ENCODE data around the gene PRSS57. TPM values are rescaled to one million over a fixed set of nuclear protein-coding genes. Genes with fewer than 3 reads are reported as not detected.
"Not testable (repeated sequence)": the region's sequence is repeated elsewhere in the genome, so short reads cannot be mapped to it uniquely, and the experiment has no call there.

PRSS57 gene
- total RNA-seq, 1 experiment from 2014 or later = not detected

GRCh38 chr19:699885-700284 lies 4.6 kb upstream of the PRSS57 start:
- H3K4me2 ChIP-seq (ENCODE audit: low read length); H3F3A ChIP-seq (ENCODE audit: low read length, unreplicated experiment); H3K27ac ChIP-seq (ENCODE audit: low read length); H3K9me2 ChIP-seq (replicated peaks; ENCODE audit: low read length); H3K36me3 ChIP-seq (ENCODE audit: low read depth, low read length); H3K4me3 ChIP-seq (ENCODE audit: low read length); H2AFZ ChIP-seq (ENCODE audit: low read length); H3K9ac ChIP-seq (ENCODE audit: low read length); H4K20me1 ChIP-seq (ENCODE audit: low read length); H3K4me1 ChIP-seq (ENCODE audit: insufficient read depth, low read length); H3K9me3 ChIP-seq (ENCODE audit: low read length); ATAC-seq; H3K27me3 ChIP-seq (ENCODE audit: low read length); intact Hi-C loops (cut with micrococcal nuclease); BruUV-seq (replicated peaks); H3K79me2 ChIP-seq (ENCODE audit: low read length); CTCF ChIA-PET; DNase-seq: not testable (repeated sequence)
- POLR2A ChIA-PET (ENCODE audit: unreplicated experiment) = interaction anchor here (0.6 kb wide), 1 partner anchor 19 kb away, joined by 8 read pairs; no protein-coding TSS in a partner anchor

GRCh38 chr19:698529-698928 lies 3.3 kb upstream of the PRSS57 start:
- H3K27ac ChIP-seq (ENCODE audit: low read length); BruUV-seq (replicated peaks); DNase-seq; CTCF ChIA-PET; ATAC-seq; H3K9ac ChIP-seq (ENCODE audit: low read length); H3K36me3 ChIP-seq (ENCODE audit: low read depth, low read length); intact Hi-C loops (cut with micrococcal nuclease); H2AFZ ChIP-seq (ENCODE audit: low read length); H3F3A ChIP-seq (ENCODE audit: low read length, unreplicated experiment); H3K79me2 ChIP-seq (ENCODE audit: low read length); H3K4me3 ChIP-seq (ENCODE audit: low read length); H3K4me1 ChIP-seq (ENCODE audit: insufficient read depth, low read length); H3K27me3 ChIP-seq (ENCODE audit: low read length); POLR2A ChIA-PET (ENCODE audit: unreplicated experiment); H3K9me2 ChIP-seq (replicated peaks; ENCODE audit: low read length); H3K4me2 ChIP-seq (ENCODE audit: low read length); H4K20me1 ChIP-seq (ENCODE audit: low read length); H3K9me3 ChIP-seq (ENCODE audit: low read length): not testable (repeated sequence)

GRCh38 chr19:694481-695351 lies 536 bp downstream of the PRSS57 start:
- no peak for DNase-seq
- Histone ChIP-seq H3K9ac (ENCODE audit: low read length) (no peak overlapping the region), H4K20me1 (ENCODE audit: low read length) (no peaks in the 10 kb centered on the region), H3K27me3 (ENCODE audit: low read length) (no peaks in the 10 kb centered on the region), H3K9me2 (replicated peaks; ENCODE audit: low read length) (no peaks in the 10 kb centered on the region), H3K4me3 (ENCODE audit: low read length) (no peak overlapping the region), H3K27ac (ENCODE audit: low read length) (no peak overlapping the region), H3K36me3 (ENCODE audit: low read depth, low read length) (no peaks in the 10 kb centered on the region), H3K79me2 (ENCODE audit: low read length) (no peaks in the 10 kb centered on the region), H2AFZ (ENCODE audit: low read length) (no peak overlapping the region), H3F3A (ENCODE audit: low read length, unreplicated experiment) (no peaks in the 10 kb centered on the region), H3K4me2 (ENCODE audit: low read length) (no peak overlapping the region), H3K9me3 (ENCODE audit: low read length) (no peaks in the 10 kb centered on the region), H3K4me1 (ENCODE audit: insufficient read depth, low read length) (no peaks in the 10 kb centered on the region)
- intact Hi-C loops (cut with micrococcal nuclease) = no loop called here
- ATAC-seq = no peak
- ChIA-PET CTCF (no interaction called here), POLR2A (ENCODE audit: unreplicated experiment) (no interaction called here)
- no peak for TF ChIP-seq CTCF (conservative IDR thresholded peaks at IDR 0.05; ENCODE audit: low read depth, low read length)
- TF ChIP-seq EZH2 (IDR thresholded peaks at IDR 0.05; ENCODE audit: low read length, unreplicated experiment) = no peak
- no peak for TF ChIP-seq EZH2phosphoT487 (IDR thresholded peaks at IDR 0.05; ENCODE audit: borderline replicate concordance, low read length)
- BruUV-seq (replicated peaks) = no TSS peak

Data from PC-3 (cell line).